Endothelial cell of umbilical vein (primary cell): Measurements from ENCODE around the gene RNF126. TPM values are rescaled to one million over a fixed set of nuclear protein-coding genes. Genes with fewer than 3 reads are reported as not detected.

Source experiments
- BruUV-seq: library from RNA; stranded (reverse); fragments of 400-500 nt; replicated peaks from 2 replicates; lab custom pipeline; 2021; lab: Mats Ljungman, UMichigan
- CTCF ChIA-PET: fragments of 300-600, 350-600 bp; sonication (Branson Sonifier 250); formaldehyde crosslinking; loops from one replicate; lab custom pipeline; 2021; ENCODE audit warnings: antibody characterized with exemption, inconsistent platforms; lab: Charles Lee
- POLR2A ChIA-PET: fragments of 300-600, 350-600 bp; sonication (Branson Sonifier 250); formaldehyde crosslinking; loops from one replicate; lab custom pipeline; 2021; ENCODE audit warnings: antibody characterized with exemption, inconsistent platforms; lab: Charles Lee
- DNase-seq: peaks from one replicate; pipeline ENCODE4 v3.0.0-alpha.2; 2011; ENCODE audit warnings: low read depth, low spot score
- FAIRE-seq: peaks from 2 replicates; lab custom pipeline; 2011; peaks lifted over from hg19 to GRCh38; lab: Jason Lieb, UNC
- H2AFZ ChIP-seq: 2 replicates; pipeline ENCODE4 v1.6.0; 2012; ENCODE audit warnings: low read depth, low read length, control low read depth, inconsistent platforms
- H3K27ac ChIP-seq: 2 replicates; pipeline ENCODE4 v1.5.1; 2011; ENCODE audit warnings: low read depth, mild to moderate bottlenecking, control low read depth, low read length, moderate library complexity; ENCODE audit not compliant: insufficient read depth
- H3K27me3 ChIP-seq, 2 experiments: 2 replicates each; pipeline versions ENCODE4 v1.6.0 to v1.6.1; 2011; ENCODE audit warnings: low read length in 2 of 2, mixed read lengths in 1 of 2; ENCODE audit not compliant: control insufficient read depth in 2 of 2, insufficient read depth in 2 of 2
- H3K36me3 ChIP-seq, 2 experiments: 2 replicates in 1 of 2; 3 replicates in 1 of 2; pipeline ENCODE4 v1.5.1; 2011; ENCODE audit warnings: low read length in 2 of 2, mild to moderate bottlenecking in 1 of 2, moderate library complexity in 1 of 2; ENCODE audit not compliant: control insufficient read depth in 2 of 2, insufficient read depth in 2 of 2; ENCODE audit errors: extremely low read depth in 1 of 2
- H3K4me1 ChIP-seq: 3 replicates; pipeline ENCODE4 v1.5.1; 2011; ENCODE audit warnings: mild to moderate bottlenecking, low read length; ENCODE audit not compliant: control insufficient read depth, insufficient read depth; ENCODE audit errors: extremely low read depth
- H3K4me2 ChIP-seq: 2 replicates; pipeline ENCODE4 v1.6.1; 2011; ENCODE audit warnings: low read length, control low read depth, mixed read lengths; ENCODE audit not compliant: insufficient read depth
- H3K4me3 ChIP-seq, 3 experiments: fragments of 200-600 bp in 1 of 3; sonication (generic), shearing (Covaris generic) in 1 of 3; replicated peaks in 1 of 3; 2 replicates each; pipeline ENCODE4 v1.5.1; 2011 to 2016; ENCODE audit warnings: control low read depth in 3 of 3, low read length in 3 of 3, mild to moderate bottlenecking in 2 of 3, inconsistent platforms in 1 of 3, low read depth in 1 of 3, moderate library complexity in 1 of 3; ENCODE audit not compliant: insufficient read depth in 1 of 3
- H3K79me2 ChIP-seq: 2 replicates; pipeline ENCODE4 v1.6.0; 2012; ENCODE audit warnings: low read length, inconsistent platforms; ENCODE audit not compliant: control insufficient read depth, insufficient read depth
- H3K9ac ChIP-seq: replicated peaks from 2 replicates; pipeline ENCODE3; 2011; ENCODE audit warnings: low read length, control low read depth; ENCODE audit not compliant: insufficient read depth; ENCODE audit errors: extremely low read depth
- H3K9me1 ChIP-seq: replicated peaks from 3 replicates; pipeline ENCODE4 v1.6.0; 2011; ENCODE audit warnings: mild to moderate bottlenecking, low read length; ENCODE audit not compliant: control insufficient read depth, insufficient read depth; ENCODE audit errors: extremely low read depth
- H3K9me3 ChIP-seq: replicated peaks from 2 replicates; pipeline ENCODE4 v1.5.1; 2012; ENCODE audit warnings: low read length, inconsistent platforms; ENCODE audit not compliant: control insufficient read depth, insufficient read depth
- H4K20me1 ChIP-seq: replicated peaks from 2 replicates; pipeline ENCODE3; 2011; ENCODE audit warnings: mild to moderate bottlenecking, low read length; ENCODE audit not compliant: control insufficient read depth, insufficient read depth; ENCODE audit errors: extremely low read depth
- EZH2 ChIP-seq: IDR thresholded peaks from 2 replicates; pipeline ENCODE4 v1.6.1; 2012; ENCODE audit warnings: borderline replicate concordance, low read depth, mild to moderate bottlenecking, moderate library complexity, low read length, inconsistent platforms; ENCODE audit not compliant: severe bottlenecking
- FOS ChIP-seq: IDR thresholded peaks from 2 replicates; pipeline ENCODE4 v1.6.1; 2011; ENCODE audit warnings: mild to moderate bottlenecking, low read length, moderate library complexity, borderline replicate concordance; ENCODE audit not compliant: insufficient read depth
- GATA2 ChIP-seq: IDR thresholded peaks from 2 replicates; pipeline ENCODE4 v1.7.0; 2011; ENCODE audit warnings: low read depth, mild to moderate bottlenecking, moderate library complexity, mixed read lengths, low read length; ENCODE audit not compliant: insufficient read length, insufficient read depth
- JUN ChIP-seq: IDR thresholded peaks from 2 replicates; pipeline ENCODE4 v1.6.1; 2011; ENCODE audit warnings: borderline replicate concordance, low read depth; ENCODE audit not compliant: insufficient read length, insufficient read depth
- MAX ChIP-seq: IDR thresholded peaks from 2 replicates; pipeline ENCODE4 v1.6.1; 2011; ENCODE audit not compliant: insufficient read depth, insufficient read length
- MYC ChIP-seq: IDR thresholded peaks from one replicate; pipeline ENCODE4 v1.6.1; 2011; ENCODE audit warnings: mild to moderate bottlenecking, low read depth, low read length
- POLR2A ChIP-seq: IDR thresholded peaks from 2 replicates; pipeline ENCODE4 v1.6.1; 2012; ENCODE audit warnings: low read depth, mild to moderate bottlenecking, control low read depth, low read length
- POLR2AphosphoS5 ChIP-seq: IDR thresholded peaks from 2 replicates; pipeline ENCODE4 v1.6.1; 2012; ENCODE audit warnings: low read depth, mild to moderate bottlenecking, control low read depth, low read length, moderate library complexity; ENCODE audit not compliant: insufficient read depth
- dilution Hi-C: fragments of 300-500 bp; cut with MboI; formaldehyde crosslinking; loops from one replicate; pipeline ENCODE4 v1.15.0; 2019; ENCODE audit warnings: low sequenced_read_pairs; ENCODE audit not compliant: extremely low pct_ligation_motif_present
- intact Hi-C: fragments of 100-400 bp; cut with micrococcal nuclease; formaldehyde crosslinking; loops from one replicate; pipeline ENCODE4 v1.10.0; 2022
- polyA plus RNA-seq, 4 experiments: library from polyadenylated mRNA; depleted of rRNA in 3 of 4; stranded (reverse) in 3 of 4; unstranded in 1 of 4; fragments of >200 nt; gene quantifications; 2 replicates each; pipeline versions ENCODE4 v1.2.1 to v1.2.3, GENCODE V29; 2011 to 2012; ENCODE audit warnings: missing spikeins in 1 of 4
- total RNA-seq: library from RNA; stranded (reverse); gene quantifications from 2 replicates; pipeline ENCODE4 v1.2.3, GENCODE V29; 2021
- TF ChIP-seq, protein P1 (sequence below), 2 donors: IDR thresholded peaks; 1 replicate in 1 of 2; 2 replicates in 1 of 2; pipeline ENCODE4 v1.5.1; 2011; ENCODE audit warnings: low read length in 2 of 2, mild to moderate bottlenecking in 2 of 2, moderate library complexity in 2 of 2, control low read depth in 1 of 2, inconsistent platforms in 1 of 2, low read depth in 1 of 2; ENCODE audit not compliant: insufficient read depth in 1 of 2; ENCODE audit errors: extremely low read depth in 1 of 2

Gene RNF126
- total and polyA plus RNA-seq, 2 donors (not counting 3 experiments of a cell fraction or from before 2014, with no cell fraction given) = 19.2 to 61.3 TPM

GRCh38 chr19:655691-656090, 7.3 kb downstream of the RNF126 start:
- POLR2A ChIA-PET = no interaction called here
- H3K4me2 ChIP-seq = no peak overlapping the region
- intact Hi-C loops (no loop called here), dilution Hi-C loops (no loop called here)
- peaks cover under 1% of the 10 kb centered on the region for H3K4me1 ChIP-seq
- no peak overlapping the region for H3K27ac ChIP-seq
- CTCF ChIA-PET = no interaction called here
- H3K9me1 ChIP-seq = no peaks in the 10 kb centered on the region
- BruUV-seq = no TSS peak
- H4K20me1 ChIP-seq = no peaks in the 10 kb centered on the region
- no peaks in the 10 kb centered on the region for H3K27me3 ChIP-seq
- no peaks in the 10 kb centered on the region for H3K9me3 ChIP-seq
- peaks cover 0 to 15% of the 10 kb centered on the region in 2 experiments for H3K36me3 ChIP-seq
- no peak overlapping the region for H3K4me3 ChIP-seq
- TF ChIP-seq EZH2 = no peak
- TF ChIP-seq POLR2AphosphoS5 = no peak
- TF ChIP-seq MYC = no peak
- TF ChIP-seq GATA2 = no peak
- no peak for TF ChIP-seq FOS
- TF ChIP-seq, protein P1, sequence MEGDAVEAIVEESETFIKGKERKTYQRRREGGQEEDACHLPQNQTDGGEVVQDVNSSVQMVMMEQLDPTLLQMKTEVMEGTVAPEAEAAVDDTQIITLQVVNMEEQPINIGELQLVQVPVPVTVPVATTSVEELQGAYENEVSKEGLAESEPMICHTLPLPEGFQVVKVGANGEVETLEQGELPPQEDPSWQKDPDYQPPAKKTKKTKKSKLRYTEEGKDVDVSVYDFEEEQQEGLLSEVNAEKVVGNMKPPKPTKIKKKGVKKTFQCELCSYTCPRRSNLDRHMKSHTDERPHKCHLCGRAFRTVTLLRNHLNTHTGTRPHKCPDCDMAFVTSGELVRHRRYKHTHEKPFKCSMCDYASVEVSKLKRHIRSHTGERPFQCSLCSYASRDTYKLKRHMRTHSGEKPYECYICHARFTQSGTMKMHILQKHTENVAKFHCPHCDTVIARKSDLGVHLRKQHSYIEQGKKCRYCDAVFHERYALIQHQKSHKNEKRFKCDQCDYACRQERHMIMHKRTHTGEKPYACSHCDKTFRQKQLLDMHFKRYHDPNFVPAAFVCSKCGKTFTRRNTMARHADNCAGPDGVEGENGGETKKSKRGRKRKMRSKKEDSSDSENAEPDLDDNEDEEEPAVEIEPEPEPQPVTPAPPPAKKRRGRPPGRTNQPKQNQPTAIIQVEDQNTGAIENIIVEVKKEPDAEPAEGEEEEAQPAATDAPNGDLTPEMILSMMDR (IDR thresholded peaks at IDR 0.05; ENCODE audit: extremely low read depth in 1 of 2, insufficient read depth in 1 of 2, low read depth in 1 of 2, low read length in 2 of 2) = no peak
- TF ChIP-seq JUN = no peak
- TF ChIP-seq POLR2A = no peak
- no peak for TF ChIP-seq MAX
- H2AFZ ChIP-seq = no peak overlapping the region
- FAIRE-seq (no peak), DNase-seq (no peak)
- no peak overlapping the region for H3K9ac ChIP-seq
- H3K79me2 ChIP-seq = peaks cover 83% of the 10 kb centered on the region
